HEK293 (cell line): ENCODE data around the gene TOM1.

Experiments used
- GLI4 ChIP-seq: fragments of 450-650 bp; formaldehyde crosslinking; IDR thresholded peaks from 2 replicates; pipeline ENCODE4 v1.5.1; 2016; ENCODE audit warnings: missing biosample characterization, missing genetic modification characterization
- TRIM28 ChIP-seq: IDR thresholded peaks from 2 replicates; pipeline ENCODE4 v1.6.1; 2011; ENCODE audit warnings: low read length, control low read depth, borderline replicate concordance
- ZBTB17 ChIP-seq: fragments of 450-650 bp; formaldehyde crosslinking; IDR thresholded peaks from 2 replicates; pipeline ENCODE4 v1.5.1; 2016; ENCODE audit warnings: missing biosample characterization, missing genetic modification characterization
- ZBTB48 ChIP-seq: fragments of 450-650 bp; formaldehyde crosslinking; IDR thresholded peaks from 2 replicates; pipeline ENCODE4 v1.5.1; 2016; ENCODE audit warnings: missing biosample characterization, missing genetic modification characterization
- ZNF138 ChIP-seq: fragments of 450-650 bp; formaldehyde crosslinking; IDR thresholded peaks from 2 replicates; pipeline ENCODE4 v1.5.1; 2016; ENCODE audit warnings: missing biosample characterization, missing genetic modification characterization, borderline replicate concordance
- ZNF146 ChIP-seq: fragments of 450-650 bp; formaldehyde crosslinking; IDR thresholded peaks from 2 replicates; pipeline ENCODE4 v1.5.1; 2016; ENCODE audit warnings: missing biosample characterization, missing genetic modification characterization
- ZNF175 ChIP-seq: fragments of 450-650 bp; formaldehyde crosslinking; IDR thresholded peaks from 2 replicates; pipeline ENCODE4 v1.5.1; 2016; ENCODE audit warnings: missing biosample characterization, missing genetic modification characterization
- ZNF19 ChIP-seq: fragments of 450-650 bp; formaldehyde crosslinking; IDR thresholded peaks from 2 replicates; pipeline ENCODE4; 2016; ENCODE audit warnings: missing biosample characterization, missing genetic modification characterization, low read depth
- ZNF274 ChIP-seq, 2 experiments: fragments of 200-500 bp in 1 of 2; fragments of 450-650 bp in 1 of 2; sonication (Bioruptor generic) in 1 of 2; formaldehyde crosslinking in 1 of 2; IDR thresholded peaks; 2 replicates each; pipeline versions ENCODE4 v1.5.1 to v1.6.1; 2014 to 2016; ENCODE audit warnings: borderline replicate concordance in 1 of 2, inconsistent platforms in 1 of 2, low read length in 1 of 2, missing biosample characterization in 1 of 2, missing genetic modification characterization in 1 of 2
- ZNF341 ChIP-seq: fragments of 450-650 bp; formaldehyde crosslinking; IDR thresholded peaks from 2 replicates; pipeline ENCODE4; 2016; ENCODE audit warnings: low read depth, missing biosample characterization, missing genetic modification characterization
- ZNF37A ChIP-seq: fragments of 450-650 bp; IDR thresholded peaks from 2 replicates; pipeline ENCODE4 v1.5.1; 2018; ENCODE audit warnings: missing biosample characterization, missing genetic modification characterization
- ZNF423 ChIP-seq: fragments of 450-650 bp; formaldehyde crosslinking; IDR thresholded peaks from 2 replicates; pipeline ENCODE4 v1.5.1; 2016; ENCODE audit warnings: missing biosample characterization, missing genetic modification characterization
- ZNF426 ChIP-seq: fragments of 450-650 bp; formaldehyde crosslinking; IDR thresholded peaks from 2 replicates; pipeline ENCODE4 v1.5.1; 2017; ENCODE audit warnings: missing biosample characterization, missing genetic modification characterization, mild to moderate bottlenecking, inconsistent platforms, moderate library complexity
- ZNF514 ChIP-seq: fragments of 450-650 bp; formaldehyde crosslinking; IDR thresholded peaks from 2 replicates; pipeline ENCODE4 v1.5.1; 2016; ENCODE audit warnings: missing biosample characterization, missing genetic modification characterization
- ZNF600 ChIP-seq: fragments of 450-650 bp; formaldehyde crosslinking; IDR thresholded peaks from 2 replicates; pipeline ENCODE4 v1.5.1; 2016; ENCODE audit warnings: missing biosample characterization, missing genetic modification characterization
- ZNF701 ChIP-seq: fragments of 450-650 bp; formaldehyde crosslinking; IDR thresholded peaks from 2 replicates; pipeline ENCODE4 v1.5.1; 2016; ENCODE audit warnings: missing biosample characterization, missing genetic modification characterization
- ZNF777 ChIP-seq: fragments of 450-650 bp; formaldehyde crosslinking; IDR thresholded peaks from 2 replicates; pipeline ENCODE4 v1.5.1; 2017; ENCODE audit warnings: missing biosample characterization, missing genetic modification characterization, borderline replicate concordance
- TF ChIP-seq, protein P1 (sequence below): fragments of 450-650 bp; formaldehyde crosslinking; IDR thresholded peaks from 2 replicates; pipeline ENCODE4 v1.5.1; 2017; ENCODE audit warnings: missing biosample characterization, missing genetic modification characterization
- TF ChIP-seq, protein P2 (sequence below): fragments of 450-650 bp; formaldehyde crosslinking; IDR thresholded peaks from 2 replicates; pipeline ENCODE4 v1.5.1; 2016; ENCODE audit warnings: missing biosample characterization, missing genetic modification characterization
- TF ChIP-seq, protein P3 (sequence below): fragments of 450-650 bp; formaldehyde crosslinking; IDR thresholded peaks from 2 replicates; pipeline ENCODE4 v1.5.1; 2017; ENCODE audit warnings: missing biosample characterization, missing genetic modification characterization
- TF ChIP-seq, protein P4 (sequence below): fragments of 450-650 bp; formaldehyde crosslinking; IDR thresholded peaks from 2 replicates; pipeline ENCODE4 v1.5.1; 2016; ENCODE audit warnings: missing biosample characterization, missing genetic modification characterization
- TF ChIP-seq, protein P5 (sequence below): fragments of 450-650 bp; formaldehyde crosslinking; IDR thresholded peaks from 2 replicates; pipeline ENCODE4 v1.5.1; 2016; ENCODE audit warnings: missing biosample characterization, missing genetic modification characterization
- TF ChIP-seq, protein P6 (sequence below): fragments of 450-650 bp; formaldehyde crosslinking; IDR thresholded peaks from 2 replicates; pipeline ENCODE4 v1.5.1; 2016; ENCODE audit warnings: missing biosample characterization, missing genetic modification characterization
- TF ChIP-seq, protein P7 (sequence below): fragments of 450-650 bp; formaldehyde crosslinking; IDR thresholded peaks from 2 replicates; pipeline ENCODE4 v1.5.1; 2016; ENCODE audit warnings: missing biosample characterization, missing genetic modification characterization

Gene TOM1

DNA sequence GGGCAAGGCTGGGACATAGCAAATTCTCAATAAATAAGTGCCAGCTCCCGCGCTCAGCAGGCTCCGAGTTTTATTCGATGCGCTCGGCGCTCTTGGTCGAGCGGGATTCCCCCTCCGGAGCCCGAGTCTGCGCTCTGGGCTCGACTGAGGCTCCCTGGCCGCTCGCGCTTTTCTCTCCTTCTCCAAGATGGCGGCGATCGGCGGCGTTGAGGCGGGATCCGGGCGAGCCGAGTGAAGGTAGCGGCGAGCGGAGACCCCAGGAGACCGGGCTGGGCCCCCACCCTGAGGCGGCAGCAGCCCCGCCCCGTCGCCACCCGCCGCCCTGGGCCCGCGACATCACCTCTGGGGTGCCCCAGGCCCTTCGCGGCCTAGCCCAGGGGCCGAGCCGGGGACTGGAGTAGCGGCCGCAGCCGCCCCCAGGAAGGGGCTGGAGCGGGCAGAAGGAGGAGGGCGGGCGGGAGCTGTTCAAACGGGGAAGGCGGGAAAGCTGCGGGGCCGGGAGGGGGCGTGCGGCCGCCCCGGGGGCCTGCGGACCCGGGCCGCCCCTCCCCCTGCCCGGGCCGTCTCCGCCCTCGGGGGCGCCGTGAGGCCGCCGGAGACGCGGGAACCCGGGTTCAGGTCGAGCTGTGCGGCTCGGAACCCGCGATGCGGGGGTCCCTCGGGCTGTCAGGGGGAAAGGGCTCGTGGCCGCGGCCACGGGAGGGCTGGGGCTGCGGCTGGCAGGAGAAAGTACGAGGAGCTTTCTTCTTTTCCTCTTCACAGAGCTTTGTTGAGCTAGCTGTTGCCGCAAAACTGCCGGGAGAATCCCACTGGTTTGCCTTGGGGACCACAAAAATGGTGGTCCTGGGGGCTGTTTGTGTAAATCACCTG is 42.1 kb upstream of the TOM1 start, which contains the start of gene HMGXB4 (continued):
- TF ChIP-seq ZNF19: no peak
- TF ChIP-seq, protein P1, sequence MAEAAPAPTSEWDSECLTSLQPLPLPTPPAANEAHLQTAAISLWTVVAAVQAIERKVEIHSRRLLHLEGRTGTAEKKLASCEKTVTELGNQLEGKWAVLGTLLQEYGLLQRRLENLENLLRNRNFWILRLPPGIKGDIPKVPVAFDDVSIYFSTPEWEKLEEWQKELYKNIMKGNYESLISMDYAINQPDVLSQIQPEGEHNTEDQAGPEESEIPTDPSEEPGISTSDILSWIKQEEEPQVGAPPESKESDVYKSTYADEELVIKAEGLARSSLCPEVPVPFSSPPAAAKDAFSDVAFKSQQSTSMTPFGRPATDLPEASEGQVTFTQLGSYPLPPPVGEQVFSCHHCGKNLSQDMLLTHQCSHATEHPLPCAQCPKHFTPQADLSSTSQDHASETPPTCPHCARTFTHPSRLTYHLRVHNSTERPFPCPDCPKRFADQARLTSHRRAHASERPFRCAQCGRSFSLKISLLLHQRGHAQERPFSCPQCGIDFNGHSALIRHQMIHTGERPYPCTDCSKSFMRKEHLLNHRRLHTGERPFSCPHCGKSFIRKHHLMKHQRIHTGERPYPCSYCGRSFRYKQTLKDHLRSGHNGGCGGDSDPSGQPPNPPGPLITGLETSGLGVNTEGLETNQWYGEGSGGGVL: peak; percentile 77; the same call in 1 of the 2 replicates
- no peak for TF ChIP-seq ZNF274 (IDR thresholded peaks at IDR 0.05; ENCODE audit: low read length)
- no peak for TF ChIP-seq ZNF274 (tag by site-specific recombination; IDR thresholded peaks at IDR 0.05; ENCODE audit: borderline replicate concordance)
- TF ChIP-seq ZNF138 (tag by site-specific recombination): no peak
- TF ChIP-seq ZNF426: no peak
- no peak for TF ChIP-seq ZNF514 (tag by site-specific recombination)
- TF ChIP-seq, protein P2, sequence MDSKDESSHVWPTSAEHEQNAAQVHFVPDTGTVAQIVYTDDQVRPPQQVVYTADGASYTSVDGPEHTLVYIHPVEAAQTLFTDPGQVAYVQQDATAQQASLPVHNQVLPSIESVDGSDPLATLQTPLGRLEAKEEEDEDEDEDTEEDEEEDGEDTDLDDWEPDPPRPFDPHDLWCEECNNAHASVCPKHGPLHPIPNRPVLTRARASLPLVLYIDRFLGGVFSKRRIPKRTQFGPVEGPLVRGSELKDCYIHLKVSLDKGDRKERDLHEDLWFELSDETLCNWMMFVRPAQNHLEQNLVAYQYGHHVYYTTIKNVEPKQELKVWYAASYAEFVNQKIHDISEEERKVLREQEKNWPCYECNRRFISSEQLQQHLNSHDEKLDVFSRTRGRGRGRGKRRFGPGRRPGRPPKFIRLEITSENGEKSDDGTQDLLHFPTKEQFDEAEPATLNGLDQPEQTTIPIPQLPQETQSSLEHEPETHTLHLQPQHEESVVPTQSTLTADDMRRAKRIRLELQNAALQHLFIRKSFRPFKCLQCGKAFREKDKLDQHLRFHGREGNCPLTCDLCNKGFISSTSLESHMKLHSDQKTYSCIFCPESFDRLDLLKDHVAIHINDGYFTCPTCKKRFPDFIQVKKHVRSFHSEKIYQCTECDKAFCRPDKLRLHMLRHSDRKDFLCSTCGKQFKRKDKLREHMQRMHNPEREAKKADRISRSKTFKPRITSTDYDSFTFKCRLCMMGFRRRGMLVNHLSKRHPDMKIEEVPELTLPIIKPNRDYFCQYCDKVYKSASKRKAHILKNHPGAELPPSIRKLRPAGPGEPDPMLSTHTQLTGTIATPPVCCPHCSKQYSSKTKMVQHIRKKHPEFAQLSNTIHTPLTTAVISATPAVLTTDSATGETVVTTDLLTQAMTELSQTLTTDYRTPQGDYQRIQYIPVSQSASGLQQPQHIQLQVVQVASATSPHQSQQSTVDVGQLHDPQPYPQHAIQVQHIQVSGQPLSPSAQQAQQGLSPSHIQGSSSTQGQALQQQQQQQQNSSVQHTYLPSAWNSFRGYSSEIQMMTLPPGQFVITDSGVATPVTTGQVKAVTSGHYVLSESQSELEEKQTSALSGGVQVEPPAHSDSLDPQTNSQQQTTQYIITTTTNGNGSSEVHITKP (tag by site-specific recombination): no peak; the same call in none of the 2 replicates
- TF ChIP-seq ZNF701 (tag by site-specific recombination): no peak
- no peak for TF ChIP-seq ZNF146 (tag by site-specific recombination)
- TF ChIP-seq ZNF600 (tag by site-specific recombination): 0 out of 2 replicates have a peak, but pooled peaks have one; percentile 19
- TF ChIP-seq, protein P3, sequence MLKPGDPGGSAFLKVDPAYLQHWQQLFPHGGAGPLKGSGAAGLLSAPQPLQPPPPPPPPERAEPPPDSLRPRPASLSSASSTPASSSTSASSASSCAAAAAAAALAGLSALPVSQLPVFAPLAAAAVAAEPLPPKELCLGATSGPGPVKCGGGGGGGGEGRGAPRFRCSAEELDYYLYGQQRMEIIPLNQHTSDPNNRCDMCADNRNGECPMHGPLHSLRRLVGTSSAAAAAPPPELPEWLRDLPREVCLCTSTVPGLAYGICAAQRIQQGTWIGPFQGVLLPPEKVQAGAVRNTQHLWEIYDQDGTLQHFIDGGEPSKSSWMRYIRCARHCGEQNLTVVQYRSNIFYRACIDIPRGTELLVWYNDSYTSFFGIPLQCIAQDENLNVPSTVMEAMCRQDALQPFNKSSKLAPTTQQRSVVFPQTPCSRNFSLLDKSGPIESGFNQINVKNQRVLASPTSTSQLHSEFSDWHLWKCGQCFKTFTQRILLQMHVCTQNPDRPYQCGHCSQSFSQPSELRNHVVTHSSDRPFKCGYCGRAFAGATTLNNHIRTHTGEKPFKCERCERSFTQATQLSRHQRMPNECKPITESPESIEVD (tag by site-specific recombination): no peak
- TF ChIP-seq ZNF341 (tag by site-specific recombination): peak; percentile 72
- TF ChIP-seq ZNF175 (tag by site-specific recombination): no peak
- TF ChIP-seq ZNF37A (tag by site-specific recombination): no peak
- TF ChIP-seq, protein P4, sequence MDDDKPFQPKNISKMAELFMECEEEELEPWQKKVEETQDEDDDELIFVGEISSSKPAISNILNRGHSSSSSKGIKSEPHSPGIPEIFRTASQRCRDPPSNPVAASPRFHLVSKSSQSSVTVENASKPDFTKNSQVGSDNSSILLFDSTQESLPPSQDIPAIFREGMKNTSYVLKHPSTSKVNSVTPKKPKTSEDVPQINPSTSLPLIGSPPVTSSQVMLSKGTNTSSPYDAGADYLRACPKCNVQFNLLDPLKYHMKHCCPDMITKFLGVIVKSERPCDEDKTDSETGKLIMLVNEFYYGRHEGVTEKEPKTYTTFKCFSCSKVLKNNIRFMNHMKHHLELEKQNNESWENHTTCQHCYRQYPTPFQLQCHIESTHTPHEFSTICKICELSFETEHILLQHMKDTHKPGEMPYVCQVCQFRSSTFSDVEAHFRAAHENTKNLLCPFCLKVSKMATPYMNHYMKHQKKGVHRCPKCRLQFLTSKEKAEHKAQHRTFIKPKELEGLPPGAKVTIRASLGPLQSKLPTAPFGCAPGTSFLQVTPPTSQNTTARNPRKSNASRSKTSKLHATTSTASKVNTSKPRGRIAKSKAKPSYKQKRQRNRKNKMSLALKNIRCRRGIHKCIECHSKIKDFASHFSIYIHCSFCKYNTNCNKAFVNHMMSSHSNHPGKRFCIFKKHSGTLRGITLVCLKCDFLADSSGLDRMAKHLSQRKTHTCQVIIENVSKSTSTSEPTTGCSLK (tag by site-specific recombination): no peak
- TF ChIP-seq, protein P5, sequence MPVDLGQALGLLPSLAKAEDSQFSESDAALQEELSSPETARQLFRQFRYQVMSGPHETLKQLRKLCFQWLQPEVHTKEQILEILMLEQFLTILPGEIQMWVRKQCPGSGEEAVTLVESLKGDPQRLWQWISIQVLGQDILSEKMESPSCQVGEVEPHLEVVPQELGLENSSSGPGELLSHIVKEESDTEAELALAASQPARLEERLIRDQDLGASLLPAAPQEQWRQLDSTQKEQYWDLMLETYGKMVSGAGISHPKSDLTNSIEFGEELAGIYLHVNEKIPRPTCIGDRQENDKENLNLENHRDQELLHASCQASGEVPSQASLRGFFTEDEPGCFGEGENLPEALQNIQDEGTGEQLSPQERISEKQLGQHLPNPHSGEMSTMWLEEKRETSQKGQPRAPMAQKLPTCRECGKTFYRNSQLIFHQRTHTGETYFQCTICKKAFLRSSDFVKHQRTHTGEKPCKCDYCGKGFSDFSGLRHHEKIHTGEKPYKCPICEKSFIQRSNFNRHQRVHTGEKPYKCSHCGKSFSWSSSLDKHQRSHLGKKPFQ: no peak
- 0 out of 2 replicates have a peak, but pooled peaks have one; percentile 63 for TF ChIP-seq TRIM28
- TF ChIP-seq, protein P6, sequence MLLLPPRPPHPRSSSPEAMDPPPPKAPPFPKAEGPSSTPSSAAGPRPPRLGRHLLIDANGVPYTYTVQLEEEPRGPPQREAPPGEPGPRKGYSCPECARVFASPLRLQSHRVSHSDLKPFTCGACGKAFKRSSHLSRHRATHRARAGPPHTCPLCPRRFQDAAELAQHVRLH (tag by site-specific recombination): 0 out of 2 replicates have a peak, but pooled peaks have one; percentile 21
- peak; percentile 100 for TF ChIP-seq ZBTB17 (tag by site-specific recombination)
- TF ChIP-seq ZNF777 (tag by site-specific recombination): peak; percentile 9; the same call in 1 of the 2 replicates
- TF ChIP-seq GLI4: 0 out of 2 replicates have a peak, but pooled peaks have one; percentile 54
- TF ChIP-seq, protein P7, sequence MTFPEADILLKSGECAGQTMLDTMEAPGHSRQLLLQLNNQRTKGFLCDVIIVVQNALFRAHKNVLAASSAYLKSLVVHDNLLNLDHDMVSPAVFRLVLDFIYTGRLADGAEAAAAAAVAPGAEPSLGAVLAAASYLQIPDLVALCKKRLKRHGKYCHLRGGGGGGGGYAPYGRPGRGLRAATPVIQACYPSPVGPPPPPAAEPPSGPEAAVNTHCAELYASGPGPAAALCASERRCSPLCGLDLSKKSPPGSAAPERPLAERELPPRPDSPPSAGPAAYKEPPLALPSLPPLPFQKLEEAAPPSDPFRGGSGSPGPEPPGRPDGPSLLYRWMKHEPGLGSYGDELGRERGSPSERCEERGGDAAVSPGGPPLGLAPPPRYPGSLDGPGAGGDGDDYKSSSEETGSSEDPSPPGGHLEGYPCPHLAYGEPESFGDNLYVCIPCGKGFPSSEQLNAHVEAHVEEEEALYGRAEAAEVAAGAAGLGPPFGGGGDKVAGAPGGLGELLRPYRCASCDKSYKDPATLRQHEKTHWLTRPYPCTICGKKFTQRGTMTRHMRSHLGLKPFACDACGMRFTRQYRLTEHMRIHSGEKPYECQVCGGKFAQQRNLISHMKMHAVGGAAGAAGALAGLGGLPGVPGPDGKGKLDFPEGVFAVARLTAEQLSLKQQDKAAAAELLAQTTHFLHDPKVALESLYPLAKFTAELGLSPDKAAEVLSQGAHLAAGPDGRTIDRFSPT (tag by site-specific recombination): no peak
- TF ChIP-seq ZBTB48: peak; percentile 63; the same call in 1 of the 2 replicates
- no peak for TF ChIP-seq ZNF423 (tag by site-specific recombination)
